Fibroblast of skin of left quadriceps (primary cell): ENCODE data around the gene PDZRN3.

Experiments
- DNase-seq, 2 experiments: peaks; one replicate each; pipeline ENCODE4 v3.0.0-alpha.2; 2013; ENCODE audit warnings: low read depth in 2 of 2

Gene PDZRN3

DNA sequence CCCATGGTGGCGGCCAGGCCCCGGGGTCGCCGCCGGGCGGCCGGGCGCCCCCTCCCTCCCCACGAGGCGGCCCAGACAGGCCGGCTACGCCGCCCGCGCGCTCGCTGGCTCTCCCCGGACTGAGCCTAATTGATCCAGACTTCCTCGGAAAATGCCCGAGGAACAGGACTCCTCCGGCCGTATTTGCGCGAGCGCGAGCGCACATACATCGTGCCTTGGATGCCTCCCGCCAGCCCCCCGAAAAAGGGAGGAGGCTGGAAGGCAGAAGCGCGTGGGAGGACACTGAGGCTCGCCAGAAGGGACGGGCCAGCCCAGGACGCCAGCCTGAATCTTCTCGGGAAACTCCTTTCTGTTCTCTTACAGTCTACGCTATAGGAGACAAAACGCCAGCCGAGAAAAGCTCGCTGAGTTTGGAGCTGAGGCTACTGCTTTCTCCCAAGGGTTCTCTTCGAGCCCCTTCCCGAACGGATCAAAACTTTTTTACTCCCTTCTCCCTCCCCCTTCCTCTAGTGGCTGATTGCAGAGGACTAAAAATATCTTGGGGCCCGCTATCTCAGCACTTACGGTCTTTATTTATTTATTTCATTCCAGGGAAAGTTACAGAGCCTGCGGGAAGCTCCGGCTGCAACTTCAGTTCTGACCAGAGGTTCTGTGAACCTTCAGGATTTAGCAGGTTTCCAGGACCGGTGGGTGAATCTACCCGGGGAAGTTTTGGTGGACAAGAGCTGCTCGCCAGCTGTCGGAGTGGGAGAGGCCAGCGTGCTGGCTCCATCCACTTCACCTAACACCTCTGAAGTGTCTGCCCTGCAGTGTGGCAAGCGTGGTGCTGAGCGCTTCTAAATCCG is at the start of gene PDZRN3:
TSS of gene PDZRN3 (minus strand) at position 121 of the 845 bp plus-strand sequence.
- peak; percentile 78 to 82 for DNase-seq

DNA sequence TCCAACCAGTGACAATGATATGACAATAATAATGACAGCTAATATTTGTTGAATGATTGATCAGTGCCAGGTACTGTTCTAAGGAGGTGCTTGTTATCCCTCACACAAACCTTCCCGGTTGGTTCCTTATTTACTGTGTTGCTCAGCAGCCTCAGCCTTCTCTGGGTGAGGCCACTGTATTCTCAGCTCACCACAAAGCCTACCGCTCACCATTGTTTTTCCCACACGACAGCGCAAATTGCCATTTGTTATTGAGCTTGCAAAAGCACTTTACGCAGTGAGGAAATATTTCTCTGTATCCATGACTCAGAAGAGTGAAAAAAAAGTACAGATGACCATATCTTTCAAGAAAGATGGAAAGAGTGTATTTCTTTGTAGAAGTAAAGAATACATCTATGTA is 49.5 kb upstream of the PDZRN3 start:
- DNase-seq: no peak

GRCh38 chr3:73669260-73669659 is 44.5 kb upstream of the PDZRN3 start:
- no peak for DNase-seq

DNA sequence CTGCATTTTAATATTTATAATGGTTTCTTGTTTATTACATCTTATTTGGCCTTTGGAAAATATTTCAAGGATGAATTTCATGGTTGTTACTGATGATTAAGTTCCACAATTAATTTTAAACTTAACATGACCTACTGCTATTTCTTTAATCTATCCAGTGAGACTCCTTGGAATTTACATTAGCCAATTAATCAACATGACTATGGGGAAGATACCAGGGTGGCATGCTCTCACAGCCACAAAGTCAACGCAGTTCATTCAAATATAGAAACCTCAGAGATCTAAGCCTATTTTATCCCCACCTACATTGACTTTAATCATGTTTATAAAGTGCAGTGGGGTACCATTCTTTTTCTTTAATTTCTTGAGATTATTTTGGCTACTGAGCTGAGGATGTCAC is 43.6 kb upstream of the PDZRN3 start:
- DNase-seq: no peak

GRCh38 chr3:73667889-73668288 is 43.1 kb upstream of the PDZRN3 start:
- no peak for DNase-seq

GRCh38 chr3:73665286-73665685 is 40.5 kb upstream of the PDZRN3 start:
- no peak for DNase-seq

- no peak for DNase-seq
These were observed 39.6 kb upstream of the PDZRN3 start for GRCh38 chr3:73664389-73664788.

GRCh38 chr3:73663495-73663894 is 38.8 kb upstream of the PDZRN3 start:
- no peak for DNase-seq

GRCh38 chr3:73661265-73661664 is 36.5 kb upstream of the PDZRN3 start:
- DNase-seq: peak; percentile 52 to 53

DNA sequence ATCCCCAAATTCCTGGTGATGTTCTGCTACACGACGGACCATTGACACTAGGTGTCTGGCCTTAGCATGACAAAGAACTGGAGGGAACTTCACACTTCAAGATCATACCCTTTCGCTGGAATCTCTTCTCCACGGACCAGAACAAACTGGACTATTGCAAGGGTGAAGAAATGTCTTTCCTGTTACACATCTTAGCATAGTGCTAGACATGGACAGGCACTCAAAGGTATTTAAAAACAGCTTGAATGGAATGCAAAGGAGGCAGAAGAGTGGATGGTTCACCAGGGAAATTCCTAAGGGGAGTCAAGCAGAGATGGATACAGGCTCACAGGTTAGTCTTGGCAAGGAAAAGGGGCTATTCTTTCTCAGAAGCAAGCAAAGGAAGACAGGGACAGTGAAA is 33.5 kb upstream of the PDZRN3 start:
- DNase-seq: no peak

DNA sequence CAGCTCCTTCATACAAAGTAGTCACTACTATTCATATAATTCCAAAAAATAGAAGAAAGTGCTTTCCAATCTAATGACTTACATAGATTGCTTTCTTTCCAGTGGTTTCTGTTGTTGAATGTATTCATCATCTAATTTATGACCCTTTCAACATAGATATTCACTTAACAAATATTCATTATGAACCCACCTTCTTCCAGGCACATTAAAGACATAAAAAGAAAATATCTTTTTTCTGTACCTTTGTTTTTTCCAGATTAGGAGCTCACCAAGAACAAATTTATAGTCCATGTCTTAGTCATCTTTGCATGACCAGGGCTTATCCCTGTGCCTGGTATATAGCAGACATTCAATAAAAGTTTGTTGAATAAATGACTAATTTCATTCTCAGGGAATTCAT is 32.4 kb upstream of the PDZRN3 start:
- no peak for DNase-seq

- peak; percentile 61 to 62 for DNase-seq
These were observed 31.6 kb upstream of the PDZRN3 start for GRCh38 chr3:73656241-73656890.

- no peak for DNase-seq
These were observed 30.5 kb upstream of the PDZRN3 start for GRCh38 chr3:73655197-73655596.

- DNase-seq: no peak
These were observed 29.1 kb upstream of the PDZRN3 start for GRCh38 chr3:73653877-73654276.

GRCh38 chr3:73653351-73653750 is 28.6 kb upstream of the PDZRN3 start:
- DNase-seq: no peak

- DNase-seq: no peak
These were observed 28.2 kb upstream of the PDZRN3 start for GRCh38 chr3:73652896-73653295.

GRCh38 chr3:73637042-73637441 is 12.3 kb upstream of the PDZRN3 start:
- DNase-seq: no peak

DNA sequence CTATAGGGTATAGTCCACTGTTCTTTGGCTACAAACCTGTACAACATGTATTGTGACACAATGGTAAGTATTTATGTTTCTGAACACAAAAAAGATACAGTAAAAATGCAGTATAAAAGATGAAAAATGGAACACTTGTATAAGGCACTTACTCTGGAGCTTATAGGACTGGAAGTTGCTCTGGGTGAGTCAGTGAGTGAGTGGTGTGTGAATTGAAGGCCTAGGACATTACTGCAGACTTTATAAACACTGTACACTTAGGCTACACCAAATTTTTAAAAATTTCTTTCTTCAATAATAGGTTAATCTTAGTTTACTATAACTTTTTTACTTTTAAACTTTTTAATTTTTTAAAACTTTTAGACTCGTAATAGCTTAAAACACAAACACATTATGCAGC is 10.5 kb upstream of the PDZRN3 start:
- DNase-seq: no peak

GRCh38 chr3:73633916-73634344 is 9.2 kb upstream of the PDZRN3 start:
- no peak for DNase-seq

DNA sequence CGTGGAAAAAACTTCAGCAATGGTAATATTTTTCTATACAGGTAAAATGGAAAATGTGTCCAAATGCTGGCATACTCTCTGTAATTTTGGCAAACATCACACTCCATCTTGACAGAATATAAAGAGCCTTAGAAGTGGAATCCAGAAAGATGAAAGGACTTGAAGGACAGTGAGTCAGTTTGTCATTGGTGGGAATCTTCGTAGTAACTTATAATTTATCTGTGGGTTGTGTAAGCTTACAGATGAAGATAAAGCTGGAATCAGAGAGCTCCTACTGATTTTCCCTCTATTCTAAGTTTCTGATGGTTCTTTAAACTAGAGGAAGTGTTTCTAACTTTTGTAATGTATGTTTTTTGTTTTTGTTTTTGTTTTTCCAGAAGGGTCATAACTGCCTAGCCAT is 8.7 kb upstream of the PDZRN3 start:
- no peak for DNase-seq

GRCh38 chr3:73626106-73626505 is 1.4 kb upstream of the PDZRN3 start:
- DNase-seq: no peak

DNA sequence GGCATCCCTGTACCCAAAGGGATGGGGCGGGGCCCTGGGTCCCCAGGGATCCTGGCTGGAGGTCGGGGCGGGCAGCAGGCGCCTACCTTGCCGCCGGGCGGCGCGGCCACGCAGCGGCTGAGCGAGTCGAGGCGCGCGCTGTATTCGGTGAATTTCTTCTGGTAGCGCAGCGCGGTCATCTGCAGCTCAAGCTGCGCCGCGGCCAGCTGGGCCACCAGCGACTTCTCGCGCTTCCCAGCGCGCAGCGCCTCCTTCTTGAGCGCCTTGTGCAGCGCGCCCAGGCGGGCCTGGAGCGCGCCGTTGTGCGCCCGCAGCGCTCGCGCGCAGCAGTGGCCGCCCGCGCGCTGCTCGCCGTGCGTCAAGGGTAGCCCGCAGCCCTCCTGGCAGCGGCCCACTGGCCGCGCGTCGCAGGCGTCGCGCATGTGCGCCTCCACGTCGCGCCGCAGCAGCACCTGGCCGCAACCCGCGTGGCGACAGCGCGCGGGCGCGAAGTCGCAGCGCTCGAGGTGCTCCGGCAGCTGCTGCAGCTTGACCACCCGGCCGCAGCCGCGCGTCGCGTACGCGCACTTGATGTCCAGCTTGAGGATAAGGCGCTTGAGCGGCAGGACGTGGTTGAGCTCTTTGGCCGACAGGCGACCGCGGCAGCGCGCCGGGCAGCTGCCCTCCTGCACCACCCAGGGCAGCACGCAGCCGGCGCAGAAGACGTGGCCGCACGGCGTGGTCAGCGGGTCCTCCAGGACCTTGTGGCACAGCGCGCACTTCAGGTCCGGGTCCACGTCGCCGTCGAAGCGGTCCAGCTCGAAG is 522 bp downstream of the PDZRN3 start:
- no peak for DNase-seq
